Activated naive CD4-positive, alpha-beta T cell treated with anti-CD3 and anti-CD28 coated beads for 36 hours (primary cell): ENCODE data around the gene GABRB1. TPM values are rescaled to one million over a fixed set of nuclear protein-coding genes. Genes with fewer than 3 reads are reported as not detected.

Experiments
- CTCF ChIA-PET: fragments of 350-600 bp; sonication (Branson Sonifier 250); formaldehyde crosslinking; loops from one replicate; lab custom pipeline; 2021; ENCODE audit warnings: antibody characterized with exemption; lab: Charles Lee
- DNase-seq: peaks from one replicate; pipeline ENCODE4 v3.0.0-alpha.2; 2020
- H3K27ac Mint-ChIP-seq: one replicate; pipeline ENCODE4 v1.8.0; 2021; ENCODE audit warnings: mild to moderate bottlenecking, mixed read lengths
- H3K27me3 Mint-ChIP-seq: one replicate; pipeline ENCODE4 v1.8.0; 2021; ENCODE audit warnings: low read depth, mixed read lengths
- H3K36me3 Mint-ChIP-seq: one replicate; pipeline ENCODE4 v1.8.0; 2021; ENCODE audit warnings: low read depth, mixed read lengths
- H3K4me1 Mint-ChIP-seq: one replicate; pipeline ENCODE4 v1.8.0; 2021; ENCODE audit warnings: low read depth, mixed read lengths
- H3K4me3 Mint-ChIP-seq: one replicate; pipeline ENCODE4 v1.8.0; 2021; ENCODE audit warnings: mild to moderate bottlenecking, moderate library complexity, mixed read lengths
- H3K9me3 Mint-ChIP-seq: one replicate; pipeline ENCODE4 v1.8.0; 2021; ENCODE audit warnings: mixed read lengths
- intact Hi-C: fragments of 100-400 bp; cut with micrococcal nuclease; formaldehyde crosslinking; loops from one replicate; pipeline ENCODE4 v1.15.1; 2023
- total RNA-seq, 2 experiments: library from RNA; stranded (reverse); gene quantifications; one replicate each; pipeline ENCODE4 v1.2.3, GENCODE V29; 2021

Gene GABRB1
- total RNA-seq, 2 experiments from 2014 or later: not detected

GRCh38 chr4:47053485-47053884 lies 22.1 kb downstream of the GABRB1 start:
- Mint-ChIP-seq H3K9me3 (no peaks in the 10 kb centered on the region), H3K4me3 (no peak overlapping the region), H3K27ac (no peak overlapping the region), H3K27me3 (peaks cover 20% of the 10 kb centered on the region), H3K36me3 (no peaks in the 10 kb centered on the region), H3K4me1 (no peaks in the 10 kb centered on the region)
- CTCF ChIA-PET: interaction anchor here (0.7 kb wide), 1 partner anchor 72 kb away, joined by 3 read pairs; no protein-coding TSS in a partner anchor
- intact Hi-C loops: no loop called here
- DNase-seq: no peak

DNA sequence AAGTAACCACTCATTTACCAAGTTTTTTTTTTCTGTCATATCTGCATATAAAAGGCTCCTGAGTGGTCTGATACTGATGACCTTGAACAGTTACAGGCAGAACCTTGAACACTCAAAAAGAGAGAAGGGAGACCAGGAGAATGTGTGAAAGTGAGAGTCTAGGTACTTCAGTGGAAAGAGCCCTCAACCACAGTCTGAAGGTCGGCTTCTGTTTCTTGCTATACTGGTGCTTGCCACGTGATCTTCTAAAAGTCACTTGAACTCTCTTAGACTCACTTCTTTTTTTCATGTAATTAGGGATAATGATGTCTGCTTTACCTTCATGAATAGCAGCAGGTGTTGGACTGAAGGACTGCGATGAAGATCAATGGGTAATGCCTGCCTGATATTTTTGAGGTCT lies 22.8 kb downstream of the GABRB1 start:
- Mint-ChIP-seq H3K27me3 (peaks cover 19% of the 10 kb centered on the region), H3K4me1 (no peaks in the 10 kb centered on the region), H3K36me3 (no peaks in the 10 kb centered on the region), H3K4me3 (no peak overlapping the region), H3K9me3 (no peaks in the 10 kb centered on the region), H3K27ac (no peak overlapping the region)
- DNase-seq: no peak
- intact Hi-C loops: no loop called here
- CTCF ChIA-PET: interaction anchor here (0.6 to 0.7 kb wide), 2 partner anchors 71 to 248 kb away, joined by 3 to 5 read pairs; no protein-coding TSS in a partner anchor

GRCh38 chr4:47057991-47058390 lies 26.6 kb downstream of the GABRB1 start:
- Mint-ChIP-seq H3K27ac (no peak overlapping the region), H3K4me1 (no peaks in the 10 kb centered on the region), H3K9me3 (no peaks in the 10 kb centered on the region), H3K36me3 (no peaks in the 10 kb centered on the region), H3K4me3 (no peak overlapping the region), H3K27me3 (peaks cover 3% of the 10 kb centered on the region)
- DNase-seq: no peak
- intact Hi-C loops: no loop called here
- CTCF ChIA-PET: no interaction called here

- no peaks in the 10 kb centered on the region for H3K36me3 Mint-ChIP-seq
- no peaks in the 10 kb centered on the region for H3K4me1 Mint-ChIP-seq
- H3K27me3 Mint-ChIP-seq: peaks cover 3% of the 10 kb centered on the region
- CTCF ChIA-PET: no interaction called here
- intact Hi-C loops: no loop called here
- H3K27ac Mint-ChIP-seq: no peak overlapping the region
- no peak overlapping the region for H3K4me3 Mint-ChIP-seq
- no peaks in the 10 kb centered on the region for H3K9me3 Mint-ChIP-seq
- DNase-seq: no peak
Measured at GRCh38 chr4:47060561-47060960, 29.2 kb downstream of the GABRB1 start.

DNA sequence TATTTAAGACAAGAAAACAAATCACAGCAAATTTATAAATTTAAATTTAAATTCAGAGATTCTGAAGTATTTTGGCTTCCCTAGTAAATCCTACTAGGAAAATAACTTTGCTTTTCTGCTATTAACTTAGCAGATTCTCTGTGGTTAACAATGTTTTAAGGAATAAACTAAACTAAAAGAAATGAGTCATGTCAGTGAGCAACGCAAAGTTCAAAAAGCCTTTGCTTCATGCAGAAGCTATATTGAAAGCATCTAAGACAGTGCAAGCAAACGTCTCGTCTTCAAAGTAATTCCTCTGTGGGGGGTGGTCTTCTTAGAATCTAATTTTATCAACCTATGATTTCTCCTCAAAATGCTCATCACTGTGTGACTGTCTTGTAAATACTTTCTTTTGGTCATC lies 30.1 kb downstream of the GABRB1 start:
- intact Hi-C loops: no loop called here
- Mint-ChIP-seq H3K4me1 (no peaks in the 10 kb centered on the region), H3K27me3 (peaks cover 2% of the 10 kb centered on the region), H3K9me3 (no peaks in the 10 kb centered on the region), H3K27ac (no peak overlapping the region), H3K36me3 (no peaks in the 10 kb centered on the region), H3K4me3 (no peak overlapping the region)
- CTCF ChIA-PET: no interaction called here
- no peak for DNase-seq

GRCh38 chr4:47065051-47065481 lies 33.7 kb downstream of the GABRB1 start:
- Mint-ChIP-seq H3K4me1 (no peaks in the 10 kb centered on the region), H3K36me3 (no peaks in the 10 kb centered on the region), H3K27me3 (no peaks in the 10 kb centered on the region), H3K9me3 (no peaks in the 10 kb centered on the region), H3K27ac (no peak overlapping the region), H3K4me3 (no peak overlapping the region)
- CTCF ChIA-PET: no interaction called here
- intact Hi-C loops: no loop called here
- no peak for DNase-seq

DNA sequence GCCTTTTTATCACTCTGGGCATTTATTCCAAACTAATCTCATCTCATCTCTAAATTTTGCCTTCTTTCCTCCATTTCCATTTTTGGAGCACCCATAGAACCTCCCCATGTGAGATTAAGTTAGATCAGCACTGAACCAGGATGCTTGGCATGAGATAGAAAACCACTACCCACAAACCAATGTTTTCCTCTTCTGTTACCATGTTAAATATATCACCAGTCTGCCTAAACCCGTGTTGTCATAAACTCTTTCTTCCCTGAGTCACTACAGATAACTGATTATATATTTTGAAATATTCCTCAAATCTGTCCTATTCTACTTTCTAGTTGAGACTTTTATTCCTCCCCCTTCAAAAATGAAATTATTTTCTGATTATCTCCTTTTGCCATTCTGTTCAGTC lies 37.6 kb downstream of the GABRB1 start:
- CTCF ChIA-PET: no interaction called here
- no peak overlapping the region for H3K4me3 Mint-ChIP-seq
- no peaks in the 10 kb centered on the region for H3K36me3 Mint-ChIP-seq
- peaks cover 8% of the 10 kb centered on the region for H3K27me3 Mint-ChIP-seq
- intact Hi-C loops: no loop called here
- no peaks in the 10 kb centered on the region for H3K4me1 Mint-ChIP-seq
- H3K27ac Mint-ChIP-seq: no peak overlapping the region
- no peaks in the 10 kb centered on the region for H3K9me3 Mint-ChIP-seq
- no peak for DNase-seq

- H3K9me3 Mint-ChIP-seq: no peaks in the 10 kb centered on the region
- CTCF ChIA-PET: no interaction called here
- H3K27me3 Mint-ChIP-seq: peaks cover 8% of the 10 kb centered on the region
- no peaks in the 10 kb centered on the region for H3K4me1 Mint-ChIP-seq
- intact Hi-C loops: no loop called here
- no peak for DNase-seq
- H3K4me3 Mint-ChIP-seq: no peak overlapping the region
- H3K27ac Mint-ChIP-seq: no peak overlapping the region
- no peaks in the 10 kb centered on the region for H3K36me3 Mint-ChIP-seq
Measured at GRCh38 chr4:47071901-47072341, 40.6 kb downstream of the GABRB1 start.

DNA sequence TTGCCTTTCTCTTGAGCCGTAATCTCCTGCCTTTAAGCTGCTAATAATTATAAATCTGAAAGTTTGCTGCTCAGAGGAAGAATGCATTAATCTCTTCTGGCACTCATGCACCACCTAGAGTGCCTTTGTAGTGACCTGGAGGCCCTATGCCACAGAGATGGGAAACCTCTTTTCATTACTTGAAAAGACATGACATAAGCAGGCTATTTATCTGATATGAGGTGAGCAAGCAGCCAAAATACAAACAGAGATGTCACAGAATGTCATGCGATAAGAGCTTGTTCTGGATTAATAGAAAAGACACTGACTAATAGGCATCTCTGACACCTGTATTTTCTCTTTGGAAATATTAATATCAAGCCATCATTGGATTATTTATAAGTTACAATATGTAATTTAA lies 42.3 kb downstream of the GABRB1 start:
- DNase-seq: no peak
- H3K9me3 Mint-ChIP-seq: no peaks in the 10 kb centered on the region
- no peaks in the 10 kb centered on the region for H3K4me1 Mint-ChIP-seq
- no peaks in the 10 kb centered on the region for H3K36me3 Mint-ChIP-seq
- CTCF ChIA-PET: no interaction called here
- intact Hi-C loops: no loop called here
- H3K4me3 Mint-ChIP-seq: no peak overlapping the region
- peaks cover 10% of the 10 kb centered on the region for H3K27me3 Mint-ChIP-seq
- no peak overlapping the region for H3K27ac Mint-ChIP-seq

DNA sequence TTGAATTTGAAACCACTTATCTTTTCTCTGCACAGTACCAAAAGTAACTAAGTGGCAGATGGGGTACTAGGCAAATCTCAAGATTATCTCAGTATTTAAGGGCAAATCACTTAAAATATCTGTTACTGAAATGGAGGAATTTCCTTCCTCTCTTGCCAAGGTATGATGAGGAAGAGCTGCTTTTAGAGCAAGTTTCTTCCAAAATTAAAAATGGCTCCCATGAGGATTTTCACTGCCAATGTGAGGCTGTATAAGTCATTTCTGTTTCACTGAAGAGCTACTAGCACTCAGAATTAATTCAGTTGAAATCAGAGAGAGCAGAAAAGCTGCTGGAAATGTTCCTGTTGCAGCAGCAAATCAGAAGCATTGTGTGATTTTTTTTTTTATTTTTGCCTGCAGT lies 43.4 kb downstream of the GABRB1 start:
- H3K36me3 Mint-ChIP-seq: no peaks in the 10 kb centered on the region
- H3K9me3 Mint-ChIP-seq: no peaks in the 10 kb centered on the region
- intact Hi-C loops: no loop called here
- no peaks in the 10 kb centered on the region for H3K4me1 Mint-ChIP-seq
- CTCF ChIA-PET: interaction anchor here (1.1 kb wide), 1 partner anchor 48 kb away, joined by 3 read pairs; no protein-coding TSS in a partner anchor
- no peak for DNase-seq
- H3K27me3 Mint-ChIP-seq: peaks cover 10% of the 10 kb centered on the region
- H3K4me3 Mint-ChIP-seq: no peak overlapping the region
- H3K27ac Mint-ChIP-seq: no peak overlapping the region

DNA sequence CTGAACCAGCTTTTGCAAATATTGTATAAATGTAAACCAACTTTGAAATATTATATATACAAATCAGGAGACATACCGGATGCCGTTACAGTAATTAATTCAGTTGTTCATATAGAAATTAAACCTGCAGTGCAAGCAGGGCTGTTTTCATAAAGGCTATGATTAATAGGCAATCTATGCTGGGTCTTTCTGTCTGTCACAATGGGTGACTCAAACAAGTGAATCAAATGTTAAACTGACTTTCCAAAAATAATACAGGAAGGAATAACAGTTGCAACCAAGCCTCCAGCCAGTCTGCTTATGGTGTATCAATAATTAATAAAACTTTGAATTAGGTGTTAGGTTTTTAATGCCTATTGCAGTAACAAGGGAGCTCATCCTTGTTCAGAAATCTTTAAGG lies 43.9 kb downstream of the GABRB1 start:
- no peak for DNase-seq
- CTCF ChIA-PET: interaction anchor here (0.7 to 1.1 kb wide), 2 partner anchors 47 to 54 kb away, joined by 3 read pairs; no protein-coding TSS in a partner anchor
- Mint-ChIP-seq H3K4me1 (no peaks in the 10 kb centered on the region), H3K27ac (no peak overlapping the region), H3K36me3 (no peaks in the 10 kb centered on the region), H3K4me3 (no peak overlapping the region), H3K9me3 (no peaks in the 10 kb centered on the region), H3K27me3 (peaks cover 10% of the 10 kb centered on the region)
- intact Hi-C loops: no loop called here

DNA sequence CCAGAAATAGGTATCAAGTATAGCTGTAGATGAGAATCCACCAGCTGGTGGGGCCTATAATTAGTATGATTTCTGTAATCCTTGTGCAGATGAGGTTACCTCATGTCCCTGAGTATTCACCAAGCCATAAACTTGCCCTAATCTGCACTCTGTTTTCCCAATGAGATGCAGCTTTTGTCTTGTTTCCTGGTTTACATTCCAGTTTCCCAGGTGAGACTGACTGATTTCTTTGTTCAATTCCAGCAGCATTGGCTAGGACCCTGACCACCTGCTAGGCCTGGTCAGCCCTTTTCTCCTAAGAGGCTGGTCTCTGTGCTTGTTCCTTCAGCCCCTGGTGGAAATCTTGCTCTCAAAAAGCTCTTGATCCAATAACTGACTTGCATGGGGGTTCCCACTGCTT lies 44.6 kb downstream of the GABRB1 start:
- Mint-ChIP-seq H3K4me1 (no peaks in the 10 kb centered on the region), H3K36me3 (no peaks in the 10 kb centered on the region), H3K9me3 (no peaks in the 10 kb centered on the region), H3K27ac (no peak overlapping the region), H3K4me3 (no peak overlapping the region), H3K27me3 (peaks cover 6% of the 10 kb centered on the region)
- CTCF ChIA-PET: interaction anchor here (0.7 to 1.1 kb wide), 2 partner anchors 47 to 54 kb away, joined by 3 read pairs; no protein-coding TSS in a partner anchor
- intact Hi-C loops: no loop called here
- DNase-seq: no peak

- Mint-ChIP-seq H3K4me1 (no peaks in the 10 kb centered on the region), H3K4me3 (no peak overlapping the region), H3K27ac (no peak overlapping the region), H3K27me3 (peaks cover 3% of the 10 kb centered on the region), H3K9me3 (no peaks in the 10 kb centered on the region), H3K36me3 (no peaks in the 10 kb centered on the region)
- intact Hi-C loops: no loop called here
- no peak for DNase-seq
- CTCF ChIA-PET: interaction anchor here (0.6 to 0.9 kb wide), 2 partner anchors 20 to 38 kb away, joined by 3 to 6 read pairs; no protein-coding TSS in a partner anchor
Measured at GRCh38 chr4:47084111-47084510, 52.7 kb downstream of the GABRB1 start.
